ENCODE results near the gene CD28. TPM values are rescaled to one million over a fixed set of nuclear protein-coding genes. Genes with fewer than 3 reads are reported as not detected.
"Not testable (repeated sequence)": the region's sequence is repeated elsewhere in the genome, so short reads cannot be mapped to it uniquely, and the experiment has no call there.

Gene CD28
- total and polyA plus RNA-seq, 2 donors from 2014 or later = 0.37 to 4.7 TPM

DNA sequence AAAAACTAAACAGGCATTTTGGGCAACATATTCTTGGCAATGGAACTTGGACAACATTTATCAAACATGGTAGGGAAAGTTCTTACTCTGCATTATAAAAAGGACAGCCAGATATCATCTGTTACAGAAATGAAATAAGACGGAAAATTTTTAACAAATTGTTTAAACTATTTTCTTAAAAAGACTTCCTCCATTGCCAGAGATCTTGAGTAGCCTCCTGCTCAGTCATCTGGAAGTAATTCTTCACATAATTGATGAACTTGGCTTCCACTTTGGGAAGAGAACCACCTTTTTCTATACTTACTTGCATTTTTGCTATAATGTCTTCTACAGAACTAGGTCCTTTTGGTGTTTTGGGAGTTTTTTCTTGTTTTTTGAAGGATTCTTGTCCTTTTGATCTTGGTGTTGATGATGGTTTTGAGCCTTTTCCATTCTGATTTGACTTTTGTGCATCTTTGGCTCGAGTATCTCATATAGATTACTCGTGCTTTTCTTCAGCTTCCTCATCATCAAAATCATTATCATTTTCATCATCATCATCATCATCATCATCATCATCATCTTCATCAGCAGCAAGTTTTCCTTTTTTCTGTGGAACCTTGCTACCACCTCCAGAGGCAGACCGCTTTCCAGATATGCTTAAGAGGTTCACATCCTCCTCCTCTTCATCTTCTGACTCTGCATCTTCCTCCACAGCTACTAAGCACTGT is 66.2 kb downstream of the CD28 start:
- Histone ChIP-seq H3K27me3 (ENCODE audit: control insufficient read depth, insufficient read depth, low read length) (no peaks in the 10 kb centered on the region), H3K4me1 (ENCODE audit: control insufficient read depth in 2 of 3, insufficient read depth in 2 of 3, low read depth in 1 of 3, low read length in 3 of 3) (no peaks in the 10 kb centered on the region), H3K9ac (ENCODE audit: low read length in 3 of 3) (no peak overlapping the region), H3K36me3 (ENCODE audit: control insufficient read depth in 2 of 3, insufficient read depth in 3 of 3, low read length in 3 of 3) (no peaks in the 10 kb centered on the region), H3K4me3 (ENCODE audit: low read length in 3 of 3) (no peak overlapping the region), H3K9me3 (ENCODE audit: control insufficient read depth in 2 of 3, insufficient read depth in 1 of 3, low read length in 3 of 3) (no peaks in the 10 kb centered on the region), H3K27ac (ENCODE audit: low read depth in 2 of 2, low read length in 2 of 2) (no peak overlapping the region)
- FAIRE-seq = no peak
- no peak for DNase-seq
- TF ChIP-seq CTCF (IDR thresholded peaks at IDR 0.05; ENCODE audit: borderline replicate concordance, extremely low read depth, insufficient read depth) = no peak
- intact Hi-C loops (cut with DNase I) = no loop called here

DNA sequence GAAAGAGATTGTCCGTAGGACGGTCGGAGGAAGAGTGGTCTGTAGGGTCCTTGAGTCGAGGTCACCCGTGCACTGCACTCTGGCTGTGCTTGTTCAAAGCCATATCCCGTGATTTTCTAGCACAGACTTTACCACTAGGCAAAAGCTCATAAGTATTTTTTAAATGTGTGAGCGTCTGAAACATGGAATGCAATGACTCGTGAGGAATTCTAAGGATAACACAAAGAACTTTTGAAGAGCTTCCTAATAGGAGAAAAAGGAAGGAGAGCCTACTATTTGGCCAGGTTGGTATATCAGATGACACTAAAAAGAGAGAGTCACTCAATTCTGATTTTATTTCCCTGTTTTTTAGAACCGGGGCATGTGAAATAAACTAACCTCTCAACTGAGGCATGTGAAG is 68.3 kb downstream of the CD28 start:
- no peaks in the 10 kb centered on the region for H3K4me1 ChIP-seq (ENCODE audit: control insufficient read depth in 2 of 3, insufficient read depth in 2 of 3, low read depth in 1 of 3, low read length in 3 of 3)
- no peak overlapping the region for H3K27ac ChIP-seq (ENCODE audit: low read depth in 2 of 2, low read length in 2 of 2)
- no peaks in the 10 kb centered on the region for H3K27me3 ChIP-seq (ENCODE audit: control insufficient read depth, insufficient read depth, low read length)
- H3K9ac ChIP-seq (ENCODE audit: low read length in 3 of 3) = no peak overlapping the region
- TF ChIP-seq CTCF (IDR thresholded peaks at IDR 0.05; ENCODE audit: borderline replicate concordance, extremely low read depth, insufficient read depth) = no peak
- H3K4me3 ChIP-seq (ENCODE audit: low read length in 3 of 3) = no peak overlapping the region
- no peaks in the 10 kb centered on the region for H3K9me3 ChIP-seq (ENCODE audit: control insufficient read depth in 2 of 3, insufficient read depth in 1 of 3, low read length in 3 of 3)
- DNase-seq (no peak), FAIRE-seq (no peak)
- intact Hi-C loops (cut with DNase I) = no loop called here
- no peaks in the 10 kb centered on the region for H3K36me3 ChIP-seq (ENCODE audit: control insufficient read depth in 2 of 3, insufficient read depth in 3 of 3, low read length in 3 of 3)

DNA sequence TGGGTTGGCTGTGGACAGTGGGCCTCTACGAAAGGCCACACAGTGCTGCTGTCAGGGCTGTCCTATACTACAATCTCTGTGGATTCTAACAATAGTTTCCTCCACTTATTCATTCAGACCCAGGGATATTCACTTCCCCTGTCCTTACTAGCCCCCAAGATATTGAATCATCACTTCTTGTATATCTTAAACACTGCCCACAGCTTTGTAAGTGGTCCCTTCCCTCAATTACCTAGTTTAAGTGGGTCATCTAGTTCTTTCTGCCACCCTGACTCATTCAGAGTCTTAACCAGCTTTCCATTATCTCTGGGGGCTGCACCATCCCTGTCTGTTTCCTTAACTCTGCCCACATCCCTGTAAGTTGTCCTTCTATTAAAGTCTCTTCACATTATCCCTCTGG is 69.2 kb downstream of the CD28 start:
- Histone ChIP-seq H3K4me3 (ENCODE audit: low read length in 3 of 3) (no peak overlapping the region), H3K4me1 (ENCODE audit: control insufficient read depth in 2 of 3, insufficient read depth in 2 of 3, low read depth in 1 of 3, low read length in 3 of 3) (no peaks in the 10 kb centered on the region), H3K9me3 (ENCODE audit: control insufficient read depth in 2 of 3, insufficient read depth in 1 of 3, low read length in 3 of 3) (no peaks in the 10 kb centered on the region), H3K27ac (ENCODE audit: low read depth in 2 of 2, low read length in 2 of 2) (no peak overlapping the region), H3K9ac (ENCODE audit: low read length in 3 of 3) (no peak overlapping the region), H3K27me3 (ENCODE audit: control insufficient read depth, insufficient read depth, low read length) (no peaks in the 10 kb centered on the region), H3K36me3 (ENCODE audit: control insufficient read depth in 2 of 3, insufficient read depth in 3 of 3, low read length in 3 of 3) (no peaks in the 10 kb centered on the region)
- no peak for TF ChIP-seq CTCF (IDR thresholded peaks at IDR 0.05; ENCODE audit: borderline replicate concordance, extremely low read depth, insufficient read depth)
- DNase-seq = no peak
- intact Hi-C loops (cut with DNase I) = no loop called here
- no peak for FAIRE-seq

GRCh38 chr2:203777030-203777429 is 70.6 kb downstream of the CD28 start:
- intact Hi-C loops (cut with DNase I) = no loop called here
- Histone ChIP-seq H3K9me3 (ENCODE audit: control insufficient read depth in 2 of 3, insufficient read depth in 1 of 3, low read length in 3 of 3) (no peaks in the 10 kb centered on the region), H3K4me3 (ENCODE audit: low read length in 3 of 3) (no peak overlapping the region), H3K36me3 (ENCODE audit: control insufficient read depth in 2 of 3, insufficient read depth in 3 of 3, low read length in 3 of 3) (no peaks in the 10 kb centered on the region), H3K4me1 (ENCODE audit: control insufficient read depth in 2 of 3, insufficient read depth in 2 of 3, low read depth in 1 of 3, low read length in 3 of 3) (no peaks in the 10 kb centered on the region), H3K9ac (ENCODE audit: low read length in 3 of 3) (no peak overlapping the region), H3K27ac (ENCODE audit: low read depth in 2 of 2, low read length in 2 of 2) (no peak overlapping the region), H3K27me3 (ENCODE audit: control insufficient read depth, insufficient read depth, low read length) (no peaks in the 10 kb centered on the region)
- DNase-seq (no peak), FAIRE-seq (no peak)
- TF ChIP-seq CTCF (IDR thresholded peaks at IDR 0.05; ENCODE audit: borderline replicate concordance, extremely low read depth, insufficient read depth) = no peak

DNA sequence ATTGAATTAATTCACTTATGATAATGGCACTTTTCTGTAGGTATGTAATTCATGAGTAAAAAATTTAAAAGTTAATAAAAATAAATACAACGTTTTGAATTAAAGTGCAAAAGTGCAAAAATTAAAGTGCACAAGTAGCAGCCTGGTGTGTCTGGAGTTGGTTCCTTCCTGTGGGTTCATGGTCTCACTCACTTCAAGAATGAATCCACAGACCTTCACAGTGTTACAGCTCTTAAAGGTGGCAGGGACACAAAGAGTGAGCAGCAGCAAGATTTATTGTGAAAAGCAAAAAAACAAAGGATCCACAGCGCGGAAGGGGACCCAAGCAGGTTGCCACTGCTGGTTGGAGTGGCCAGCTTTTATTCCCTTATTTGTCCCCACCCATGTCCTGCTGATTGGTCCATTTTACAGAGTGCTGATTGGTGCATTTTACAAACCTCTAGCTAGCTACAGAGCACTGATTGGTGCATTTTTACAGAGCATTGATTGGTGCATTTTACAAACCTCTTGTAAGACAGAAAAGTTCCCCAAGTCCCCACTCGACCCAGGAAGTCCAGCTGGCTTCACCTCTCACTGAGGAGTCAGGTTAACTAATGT is 73.1 kb downstream of the CD28 start:
- not testable (repeated sequence) for FAIRE-seq

More for the DNA sequence above, 73.1 kb downstream of the CD28 start:
- DNase-seq; H3K27me3 ChIP-seq (ENCODE audit: control insufficient read depth, insufficient read depth, low read length); H3K9ac ChIP-seq (ENCODE audit: low read length in 3 of 3); intact Hi-C loops (cut with DNase I); H3K4me3 ChIP-seq (ENCODE audit: low read length in 3 of 3); H3K36me3 ChIP-seq (ENCODE audit: control insufficient read depth in 2 of 3, insufficient read depth in 3 of 3, low read length in 3 of 3); H3K27ac ChIP-seq (ENCODE audit: low read depth in 2 of 2, low read length in 2 of 2); H3K4me1 ChIP-seq (ENCODE audit: control insufficient read depth in 2 of 3, insufficient read depth in 2 of 3, low read depth in 1 of 3, low read length in 3 of 3); H3K9me3 ChIP-seq (ENCODE audit: control insufficient read depth in 2 of 3, insufficient read depth in 1 of 3, low read length in 3 of 3): not testable (repeated sequence)

Data from kidney (tissue), 14 donors.